Panc1 (cell line): ENCODE measurements around the gene WNT9A.

ENCODE experiments used
- CTCF ChIP-seq: fragments of 450-650 bp; IDR thresholded peaks from 2 replicates; pipeline ENCODE4 v1.5.1; 2017; ENCODE audit warnings: mild to moderate bottlenecking
- POLR2AphosphoS5 ChIP-seq: IDR thresholded peaks from 2 replicates; pipeline ENCODE4 v1.6.1; 2012; ENCODE audit warnings: mild to moderate bottlenecking, low read depth, low read length, moderate library complexity

GRCh38 chr1:227886503-227886961 is 61.2 kb downstream of the WNT9A start:
- no peak for TF ChIP-seq CTCF
- no peak for TF ChIP-seq POLR2AphosphoS5
